ENCODE data around the gene TRIM9.

DNA sequence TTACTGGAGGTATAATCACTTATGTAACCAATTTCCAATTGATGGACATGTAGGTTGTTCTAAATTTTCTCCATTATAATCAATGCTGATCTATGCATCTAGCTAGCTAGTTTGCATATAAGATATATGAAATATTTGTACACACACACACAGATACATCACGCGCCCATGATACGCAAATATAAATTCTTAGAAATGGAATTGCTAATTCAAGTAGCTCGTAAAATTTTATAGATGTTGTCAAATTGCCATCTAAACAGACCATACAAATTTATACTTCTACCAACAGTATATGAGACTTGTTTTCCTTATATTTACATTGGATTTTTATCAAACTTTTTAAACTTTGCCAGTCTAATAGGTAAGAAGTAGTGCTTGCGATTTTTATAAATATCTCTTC is 29.1 kb upstream of the TRIM9 start:
- TF ChIP-seq, protein P1, sequence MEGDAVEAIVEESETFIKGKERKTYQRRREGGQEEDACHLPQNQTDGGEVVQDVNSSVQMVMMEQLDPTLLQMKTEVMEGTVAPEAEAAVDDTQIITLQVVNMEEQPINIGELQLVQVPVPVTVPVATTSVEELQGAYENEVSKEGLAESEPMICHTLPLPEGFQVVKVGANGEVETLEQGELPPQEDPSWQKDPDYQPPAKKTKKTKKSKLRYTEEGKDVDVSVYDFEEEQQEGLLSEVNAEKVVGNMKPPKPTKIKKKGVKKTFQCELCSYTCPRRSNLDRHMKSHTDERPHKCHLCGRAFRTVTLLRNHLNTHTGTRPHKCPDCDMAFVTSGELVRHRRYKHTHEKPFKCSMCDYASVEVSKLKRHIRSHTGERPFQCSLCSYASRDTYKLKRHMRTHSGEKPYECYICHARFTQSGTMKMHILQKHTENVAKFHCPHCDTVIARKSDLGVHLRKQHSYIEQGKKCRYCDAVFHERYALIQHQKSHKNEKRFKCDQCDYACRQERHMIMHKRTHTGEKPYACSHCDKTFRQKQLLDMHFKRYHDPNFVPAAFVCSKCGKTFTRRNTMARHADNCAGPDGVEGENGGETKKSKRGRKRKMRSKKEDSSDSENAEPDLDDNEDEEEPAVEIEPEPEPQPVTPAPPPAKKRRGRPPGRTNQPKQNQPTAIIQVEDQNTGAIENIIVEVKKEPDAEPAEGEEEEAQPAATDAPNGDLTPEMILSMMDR (IDR thresholded peaks at IDR 0.05) = no peak
- no peak for TF ChIP-seq POLR2A (IDR thresholded peaks at IDR 0.05)
- no peak for TF ChIP-seq EP300 (IDR thresholded peaks at IDR 0.05)
